GM12878 (cell line): ENCODE data around the gene AOPEP. TPM values are rescaled to one million over a fixed set of nuclear protein-coding genes. Genes with fewer than 3 reads are reported as not detected.

Experiments
- ATAC-seq: fragments of 200-7000 bp; cut with Tn5 transposase; 3 replicates; pipeline ENCODE4 v1.9.1; 2020; ENCODE audit warnings: mild to moderate bottlenecking, moderate library complexity
- BruUV-seq: library from RNA; stranded (reverse); fragments of 400-500 nt; replicated peaks from 2 replicates; lab custom pipeline; 2021; lab: Mats Ljungman, UMichigan
- CTCF ChIA-PET: fragments of 300-600 bp; sonication (Branson Sonifier 250); formaldehyde crosslinking; extraction: SDS; loops from one replicate; lab custom pipeline; 2021; ENCODE audit warnings: inconsistent platforms; lab: Yijun Ruan, JAX
- POLR2A ChIA-PET: fragments of 350-600 bp; formaldehyde crosslinking; extraction: SDS; loops from one replicate; lab custom pipeline; 2021; ENCODE audit warnings: inconsistent platforms; lab: Charles Lee
- RAD21 ChIA-PET: fragments of 300-600 bp; sonication (Branson Sonifier 250); formaldehyde crosslinking; loops from one replicate; lab custom pipeline; 2023; ENCODE audit warnings: antibody characterized with exemption; ENCODE audit not compliant: unreplicated experiment; lab: Charles Lee
- SMC1A ChIA-PET: fragments of 300-600 bp; sonication (Branson Sonifier 250); formaldehyde crosslinking; loops from one replicate; lab custom pipeline; 2023; ENCODE audit not compliant: unreplicated experiment, uncharacterized antibody; lab: Charles Lee
- DNase-seq: peaks from one replicate; pipeline ENCODE4 v3.0.0-alpha.2; 2011; ENCODE audit warnings: low read depth, low spot score
- FAIRE-seq: peaks from 3 replicates; lab custom pipeline; 2011; peaks lifted over from hg19 to GRCh38; lab: Jason Lieb, UNC
- H2AFZ ChIP-seq: 2 replicates; pipeline ENCODE4 v1.6.0; 2011; ENCODE audit warnings: low read depth, low read length, control low read depth; ENCODE audit not compliant: control insufficient read depth
- H3K27ac ChIP-seq: 2 replicates; pipeline ENCODE4 v1.5.1; 2011; ENCODE audit warnings: control low read depth; ENCODE audit not compliant: control insufficient read depth, insufficient read depth
- H3K27me3 ChIP-seq, 2 experiments: replicated peaks in 1 of 2; 2 replicates each; pipeline versions ENCODE4 v1.6.0 to v1.6.1; 2011; ENCODE audit warnings: low read length in 1 of 2; ENCODE audit not compliant: control insufficient read depth in 2 of 2, insufficient read depth in 2 of 2
- H3K36me3 ChIP-seq, 2 experiments: 2 replicates each; pipeline ENCODE4 v1.5.1; 2011; ENCODE audit warnings: low read length in 1 of 2; ENCODE audit not compliant: control insufficient read depth in 2 of 2, insufficient read depth in 2 of 2
- H3K4me1 ChIP-seq: 2 replicates; pipeline ENCODE4 v1.6.1; 2011; ENCODE audit warnings: mild to moderate bottlenecking, low read length, moderate library complexity, mixed read lengths; ENCODE audit not compliant: control insufficient read depth, insufficient read depth
- H3K4me2 ChIP-seq: 2 replicates; pipeline ENCODE4 v1.6.0; 2011; ENCODE audit warnings: control low read depth; ENCODE audit not compliant: control insufficient read depth, insufficient read depth
- H3K4me3 ChIP-seq: fragments of 200-600 bp; sonication (generic); 2 replicates; pipeline ENCODE4 v1.5.1; 2016
- H3K79me2 ChIP-seq: 2 replicates; pipeline ENCODE4 v1.6.0; 2011; ENCODE audit warnings: low read length; ENCODE audit not compliant: control insufficient read depth, insufficient read depth
- H3K9ac ChIP-seq: 2 replicates; pipeline ENCODE4 v1.8.0; 2011; ENCODE audit warnings: low read length, control low read depth, mixed read lengths; ENCODE audit not compliant: control insufficient read depth, insufficient read depth
- H3K9me3 ChIP-seq: replicated peaks from 3 replicates; pipeline ENCODE4 v1.5.1; 2011; ENCODE audit warnings: mild to moderate bottlenecking, low read length; ENCODE audit not compliant: control insufficient read depth, insufficient read depth
- H4K20me1 ChIP-seq: 2 replicates; pipeline ENCODE4 v1.6.0; 2011; ENCODE audit not compliant: control insufficient read depth, insufficient read depth
- CREB1 ChIP-seq: IDR thresholded peaks from 2 replicates; pipeline ENCODE4 v1.6.1; 2012; ENCODE audit warnings: low read depth, mild to moderate bottlenecking, inconsistent platforms
- FOS ChIP-seq: IDR thresholded peaks from 3 replicates; pipeline ENCODE4 v1.6.1; 2011; ENCODE audit warnings: borderline replicate concordance; ENCODE audit not compliant: insufficient read length; ENCODE audit errors: extremely low read depth
- FOXK2 ChIP-seq: fragments of 450-650 bp; IDR thresholded peaks from 2 replicates; pipeline ENCODE4 v1.6.1; 2017; ENCODE audit warnings: mild to moderate bottlenecking, moderate library complexity
- NFXL1 ChIP-seq: fragments of 450-650 bp; IDR thresholded peaks from 2 replicates; pipeline ENCODE4 v1.6.1; 2017; ENCODE audit warnings: antibody characterized with exemption, mild to moderate bottlenecking, borderline replicate concordance
- SMAD5 ChIP-seq: IDR thresholded peaks from 2 replicates; pipeline ENCODE4 v1.6.1; 2016; ENCODE audit warnings: antibody characterized with exemption, low read depth
- TCF7 ChIP-seq: IDR thresholded peaks from 2 replicates; pipeline ENCODE4 v1.6.1; 2014; ENCODE audit warnings: antibody characterized with exemption, borderline replicate concordance
- WGBS: methylation state at CpG from one replicate; pipeline ENCODE4 v1.1.6; 2016; ENCODE audit warnings: low lambda C conversion rate; ENCODE audit not compliant: insufficient replicate concordance, insufficient coverage; ENCODE audit errors: missing lambda C conversion rate; 5-methylcytosine and 5-hydroxymethylcytosine counted together
- in situ Hi-C: fragments of 300-500 bp; cut with MboI; formaldehyde crosslinking; loops from 9 replicates; pipeline ENCODE4 v1.14.3; 2018; ENCODE audit warnings: mixed read lengths
- intact Hi-C: fragments of 100-400 bp; cut with micrococcal nuclease; formaldehyde crosslinking; loops from one replicate; pipeline ENCODE4 v1.14.2; 2022; ENCODE audit not compliant: unreplicated experiment
- polyA plus RNA-seq, 11 experiments: library from polyadenylated mRNA; depleted of rRNA in 4 of 11; unstranded in 6 of 11; stranded (reverse) in 5 of 11; fragments of >200 nt; fragmentation: Nextera tagmentation in 4 of 11; fragmentation: Illumina TruSeq in 1 of 11; extraction: Ambion mirVana in 4 of 11; extraction: Trizol in 1 of 11; gene quantifications; 1 replicate in 1 of 11; 2 replicates in 10 of 11; pipeline versions ENCODE4 v1.2.1 to v1.2.3, GENCODE V29; 2011 to 2016; ENCODE audit warnings: inconsistent platforms in 2 of 11, missing spikeins in 2 of 11, low read depth in 1 of 11
- total RNA-seq, 4 experiments: library from RNA; depleted of rRNA in 3 of 4; stranded (reverse); fragments of >200 nt in 3 of 4; fragmentation: Illumina TruSeq in 1 of 4; extraction: Trizol in 1 of 4; gene quantifications; 2 replicates each; pipeline versions ENCODE4 v1.2.1 to v1.2.3, GENCODE V29; 2013 to 2021
- TF ChIP-seq, protein P1 (sequence below): fragments of 150-350 bp; IDR thresholded peaks from 2 replicates; pipeline ENCODE4 v1.6.1; 2014; ENCODE audit warnings: mild to moderate bottlenecking, low read depth, low read length
- TF ChIP-seq, protein P2 (sequence below): IDR thresholded peaks from 2 replicates; pipeline ENCODE4 v1.6.1; 2012; ENCODE audit warnings: improper control_type of control experiment, low read depth, low read length; ENCODE audit not compliant: insufficient replicate concordance
- TF ChIP-seq, protein P3 (sequence below): fragments of 450-650 bp; IDR thresholded peaks from 2 replicates; pipeline ENCODE4 v1.6.1; 2017; ENCODE audit warnings: mild to moderate bottlenecking, low read depth, inconsistent platforms; ENCODE audit not compliant: poor library complexity, severe bottlenecking
- TF ChIP-seq, protein P4 (sequence below): fragments of 450-650 bp; IDR thresholded peaks from 2 replicates; pipeline ENCODE4 v1.6.1; 2017; ENCODE audit warnings: borderline replicate concordance

AOPEP gene
- total and polyA plus RNA-seq, 10 of the 15 experiments (the other 5 are each of a cell fraction or from before 2014, with no cell fraction given), result 2.3 to 16.9 (median 10.1) TPM

DNA sequence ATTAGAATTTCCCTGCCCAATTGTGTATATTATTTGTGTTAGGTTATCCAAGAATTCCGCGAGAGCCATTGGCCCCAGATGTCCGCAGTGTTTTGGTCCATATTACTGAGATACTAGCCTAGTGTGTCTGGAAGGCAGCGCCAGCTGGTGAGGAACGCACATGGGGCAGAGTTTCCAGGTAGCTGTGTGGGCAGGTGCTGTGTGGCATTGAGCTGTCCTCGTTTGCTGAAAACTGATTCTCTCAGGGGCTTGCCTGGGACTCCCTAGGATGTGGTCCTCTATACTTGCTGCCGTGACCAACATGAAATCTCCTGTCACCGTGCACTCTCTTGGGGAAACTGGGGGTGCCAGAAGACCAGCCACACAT lies 302.3 kb downstream of the AOPEP start:
- ChIA-PET CTCF (no interaction called here), POLR2A (no interaction called here), RAD21 (no interaction called here), SMC1A (no interaction called here)
- 89% methylated on average over 8 of the region's 8 CpGs for WGBS
- FAIRE-seq (no peak), DNase-seq (no peak), ATAC-seq (no peak)
- no peak for TF ChIP-seq FOS
- TF ChIP-seq, protein P1, sequence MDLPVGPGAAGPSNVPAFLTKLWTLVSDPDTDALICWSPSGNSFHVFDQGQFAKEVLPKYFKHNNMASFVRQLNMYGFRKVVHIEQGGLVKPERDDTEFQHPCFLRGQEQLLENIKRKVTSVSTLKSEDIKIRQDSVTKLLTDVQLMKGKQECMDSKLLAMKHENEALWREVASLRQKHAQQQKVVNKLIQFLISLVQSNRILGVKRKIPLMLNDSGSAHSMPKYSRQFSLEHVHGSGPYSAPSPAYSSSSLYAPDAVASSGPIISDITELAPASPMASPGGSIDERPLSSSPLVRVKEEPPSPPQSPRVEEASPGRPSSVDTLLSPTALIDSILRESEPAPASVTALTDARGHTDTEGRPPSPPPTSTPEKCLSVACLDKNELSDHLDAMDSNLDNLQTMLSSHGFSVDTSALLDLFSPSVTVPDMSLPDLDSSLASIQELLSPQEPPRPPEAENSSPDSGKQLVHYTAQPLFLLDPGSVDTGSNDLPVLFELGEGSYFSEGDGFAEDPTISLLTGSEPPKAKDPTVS, result no peak
- TF ChIP-seq SMAD5, result no peak
- TF ChIP-seq, protein P2, sequence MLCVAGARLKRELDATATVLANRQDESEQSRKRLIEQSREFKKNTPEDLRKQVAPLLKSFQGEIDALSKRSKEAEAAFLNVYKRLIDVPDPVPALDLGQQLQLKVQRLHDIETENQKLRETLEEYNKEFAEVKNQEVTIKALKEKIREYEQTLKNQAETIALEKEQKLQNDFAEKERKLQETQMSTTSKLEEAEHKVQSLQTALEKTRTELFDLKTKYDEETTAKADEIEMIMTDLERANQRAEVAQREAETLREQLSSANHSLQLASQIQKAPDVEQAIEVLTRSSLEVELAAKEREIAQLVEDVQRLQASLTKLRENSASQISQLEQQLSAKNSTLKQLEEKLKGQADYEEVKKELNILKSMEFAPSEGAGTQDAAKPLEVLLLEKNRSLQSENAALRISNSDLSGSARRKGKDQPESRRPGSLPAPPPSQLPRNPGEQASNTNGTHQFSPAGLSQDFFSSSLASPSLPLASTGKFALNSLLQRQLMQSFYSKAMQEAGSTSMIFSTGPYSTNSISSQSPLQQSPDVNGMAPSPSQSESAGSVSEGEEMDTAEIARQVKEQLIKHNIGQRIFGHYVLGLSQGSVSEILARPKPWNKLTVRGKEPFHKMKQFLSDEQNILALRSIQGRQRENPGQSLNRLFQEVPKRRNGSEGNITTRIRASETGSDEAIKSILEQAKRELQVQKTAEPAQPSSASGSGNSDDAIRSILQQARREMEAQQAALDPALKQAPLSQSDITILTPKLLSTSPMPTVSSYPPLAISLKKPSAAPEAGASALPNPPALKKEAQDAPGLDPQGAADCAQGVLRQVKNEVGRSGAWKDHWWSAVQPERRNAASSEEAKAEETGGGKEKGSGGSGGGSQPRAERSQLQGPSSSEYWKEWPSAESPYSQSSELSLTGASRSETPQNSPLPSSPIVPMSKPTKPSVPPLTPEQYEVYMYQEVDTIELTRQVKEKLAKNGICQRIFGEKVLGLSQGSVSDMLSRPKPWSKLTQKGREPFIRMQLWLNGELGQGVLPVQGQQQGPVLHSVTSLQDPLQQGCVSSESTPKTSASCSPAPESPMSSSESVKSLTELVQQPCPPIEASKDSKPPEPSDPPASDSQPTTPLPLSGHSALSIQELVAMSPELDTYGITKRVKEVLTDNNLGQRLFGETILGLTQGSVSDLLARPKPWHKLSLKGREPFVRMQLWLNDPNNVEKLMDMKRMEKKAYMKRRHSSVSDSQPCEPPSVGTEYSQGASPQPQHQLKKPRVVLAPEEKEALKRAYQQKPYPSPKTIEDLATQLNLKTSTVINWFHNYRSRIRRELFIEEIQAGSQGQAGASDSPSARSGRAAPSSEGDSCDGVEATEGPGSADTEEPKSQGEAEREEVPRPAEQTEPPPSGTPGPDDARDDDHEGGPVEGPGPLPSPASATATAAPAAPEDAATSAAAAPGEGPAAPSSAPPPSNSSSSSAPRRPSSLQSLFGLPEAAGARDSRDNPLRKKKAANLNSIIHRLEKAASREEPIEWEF, result no peak
- TF ChIP-seq TCF7, result no peak
- TF ChIP-seq, protein P3, sequence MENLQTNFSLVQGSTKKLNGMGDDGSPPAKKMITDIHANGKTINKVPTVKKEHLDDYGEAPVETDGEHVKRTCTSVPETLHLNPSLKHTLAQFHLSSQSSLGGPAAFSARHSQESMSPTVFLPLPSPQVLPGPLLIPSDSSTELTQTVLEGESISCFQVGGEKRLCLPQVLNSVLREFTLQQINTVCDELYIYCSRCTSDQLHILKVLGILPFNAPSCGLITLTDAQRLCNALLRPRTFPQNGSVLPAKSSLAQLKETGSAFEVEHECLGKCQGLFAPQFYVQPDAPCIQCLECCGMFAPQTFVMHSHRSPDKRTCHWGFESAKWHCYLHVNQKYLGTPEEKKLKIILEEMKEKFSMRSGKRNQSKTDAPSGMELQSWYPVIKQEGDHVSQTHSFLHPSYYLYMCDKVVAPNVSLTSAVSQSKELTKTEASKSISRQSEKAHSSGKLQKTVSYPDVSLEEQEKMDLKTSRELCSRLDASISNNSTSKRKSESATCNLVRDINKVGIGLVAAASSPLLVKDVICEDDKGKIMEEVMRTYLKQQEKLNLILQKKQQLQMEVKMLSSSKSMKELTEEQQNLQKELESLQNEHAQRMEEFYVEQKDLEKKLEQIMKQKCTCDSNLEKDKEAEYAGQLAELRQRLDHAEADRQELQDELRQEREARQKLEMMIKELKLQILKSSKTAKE, result no peak
- no peak for TF ChIP-seq CREB1
- no peak for TF ChIP-seq FOXK2
- TF ChIP-seq NFXL1, result no peak
- TF ChIP-seq, protein P4, sequence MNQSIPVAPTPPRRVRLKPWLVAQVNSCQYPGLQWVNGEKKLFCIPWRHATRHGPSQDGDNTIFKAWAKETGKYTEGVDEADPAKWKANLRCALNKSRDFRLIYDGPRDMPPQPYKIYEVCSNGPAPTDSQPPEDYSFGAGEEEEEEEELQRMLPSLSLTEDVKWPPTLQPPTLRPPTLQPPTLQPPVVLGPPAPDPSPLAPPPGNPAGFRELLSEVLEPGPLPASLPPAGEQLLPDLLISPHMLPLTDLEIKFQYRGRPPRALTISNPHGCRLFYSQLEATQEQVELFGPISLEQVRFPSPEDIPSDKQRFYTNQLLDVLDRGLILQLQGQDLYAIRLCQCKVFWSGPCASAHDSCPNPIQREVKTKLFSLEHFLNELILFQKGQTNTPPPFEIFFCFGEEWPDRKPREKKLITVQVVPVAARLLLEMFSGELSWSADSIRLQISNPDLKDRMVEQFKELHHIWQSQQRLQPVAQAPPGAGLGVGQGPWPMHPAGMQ, result no peak
- no TSS peak for BruUV-seq
- H3K9ac ChIP-seq, result no peak overlapping the region
- no peaks in the 10 kb centered on the region; the same call in 1 of the 2 replicates for H3K4me1 ChIP-seq
- no peak overlapping the region for H2AFZ ChIP-seq
- no peak overlapping the region for H3K27ac ChIP-seq
- in situ Hi-C loops, result no loop called here
- H3K9me3 ChIP-seq, result no peaks in the 10 kb centered on the region
- no peaks in the 10 kb centered on the region for H4K20me1 ChIP-seq
- intact Hi-C loops, result no loop called here
- H3K27me3 ChIP-seq, result no peaks in the 10 kb centered on the region
- peaks cover 1 to 4% of the 10 kb centered on the region in 2 experiments; a peak in 2 of 4 replicates for H3K36me3 ChIP-seq
- H3K4me3 ChIP-seq, result no peak overlapping the region
- H3K79me2 ChIP-seq, result no peaks in the 10 kb centered on the region
- H3K4me2 ChIP-seq, result no peak overlapping the region
